ENCODE results near the gene ASIP. TPM values are rescaled to one million over a fixed set of nuclear protein-coding genes. Genes with fewer than 3 reads are reported as not detected.
"Not testable (repeated sequence)": the region's sequence is repeated elsewhere in the genome, so short reads cannot be mapped to it uniquely, and the experiment has no call there.

Gene ASIP
- total RNA-seq, 1 experiment from 2014 or later, result not detected

DNA sequence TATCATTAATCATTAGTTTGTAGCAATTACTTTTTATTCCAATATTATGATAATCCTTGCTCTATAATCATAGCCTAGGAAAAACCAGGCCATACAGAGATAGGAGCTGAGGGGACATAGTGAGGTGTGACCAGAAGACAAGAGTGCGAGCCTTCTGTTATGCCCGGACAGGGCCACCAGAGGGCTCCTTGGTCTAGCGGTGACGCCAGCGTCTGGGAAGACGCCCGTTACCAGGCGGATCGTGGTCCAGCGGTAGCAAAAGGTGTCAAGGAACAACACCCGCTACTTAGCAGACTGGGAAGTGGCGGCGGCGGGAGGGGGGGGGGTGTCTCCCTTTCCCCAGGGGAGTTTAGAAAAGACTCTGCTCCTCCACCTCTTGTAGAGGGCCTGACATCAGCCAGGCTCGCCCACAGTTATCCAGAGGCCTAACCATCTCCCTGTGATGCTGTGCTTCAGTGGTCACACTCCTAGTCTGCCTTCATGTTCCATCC, 57.1 kb downstream of the ASIP start:
- H3K4me1 ChIP-seq (ENCODE audit: insufficient read depth, low read length); H2AFZ ChIP-seq (ENCODE audit: low read length); H3K4me2 ChIP-seq (ENCODE audit: insufficient read depth, insufficient read length, low read length); H3K9me3 Mint-ChIP-seq; H3T11ph ChIP-seq (ENCODE audit: low read length); H3K79me1 ChIP-seq (ENCODE audit: insufficient read depth, low read depth, low read length, poor library complexity, severe bottlenecking); H4K20me1 ChIP-seq (ENCODE audit: control insufficient read depth, insufficient read depth, insufficient read length); H3K4ac ChIP-seq (ENCODE audit: low read depth, low read length); H3K4me1 Mint-ChIP-seq; H2BK120ac ChIP-seq (ENCODE audit: low read depth, low read length, poor library complexity, severe bottlenecking); H2AK5ac ChIP-seq (ENCODE audit: insufficient read length, low read length); H2BK15ac ChIP-seq (ENCODE audit: low read depth, low read length); H3K4me3 Mint-ChIP-seq; H2BK20ac ChIP-seq (ENCODE audit: low read depth, low read length, poor library complexity, severe bottlenecking); H4K5ac ChIP-seq (ENCODE audit: insufficient read length, low read depth, low read length); H3K23ac ChIP-seq (ENCODE audit: insufficient read length, low read depth, low read length); H3K27ac ChIP-seq (ENCODE audit: insufficient read length, low read depth, low read length); H2BK12ac ChIP-seq (ENCODE audit: insufficient read length, low read depth, low read length); H3K56ac ChIP-seq (ENCODE audit: insufficient read length, low read depth, low read length); H3K9ac ChIP-seq (ENCODE audit: extremely low read depth, insufficient read length, low read length); H3K27me3 Mint-ChIP-seq (ENCODE audit: low read depth); H4K91ac ChIP-seq (ENCODE audit: insufficient read length, low read depth, low read length); H3K23me2 ChIP-seq (ENCODE audit: insufficient read length, low read depth, low read length, poor library complexity, severe bottlenecking); H2BK5ac ChIP-seq (ENCODE audit: insufficient read length, low read length); DNase-seq; H3K18ac ChIP-seq (ENCODE audit: insufficient read length, low read depth, low read length); H4K8ac ChIP-seq (replicated peaks; ENCODE audit: insufficient read length, low read depth, low read length); H3K27ac Mint-ChIP-seq; H3K27me3 ChIP-seq (ENCODE audit: insufficient read depth, low read length); H3K14ac ChIP-seq (ENCODE audit: insufficient read depth, low read length); H3K9me3 ChIP-seq (ENCODE audit: control insufficient read depth, low read depth, low read length): not testable (repeated sequence)
- WGBS (ENCODE audit: extremely low coverage, insufficient read length, low lambda C conversion rate), result no CpG with 5 or more reads among the region's 15 CpGs
- H3K36me3 Mint-ChIP-seq (ENCODE audit: insufficient read depth in 1 of 3, low read depth in 3 of 3), result peaks cover 34 to 50% (median 42%) of the 10 kb centered on the region in 3 experiments
- peaks cover 38% of the 10 kb centered on the region; the same call in 1 of the 2 replicates for H3K79me2 ChIP-seq (ENCODE audit: insufficient read depth, low read length)
- TF ChIP-seq, protein P1, sequence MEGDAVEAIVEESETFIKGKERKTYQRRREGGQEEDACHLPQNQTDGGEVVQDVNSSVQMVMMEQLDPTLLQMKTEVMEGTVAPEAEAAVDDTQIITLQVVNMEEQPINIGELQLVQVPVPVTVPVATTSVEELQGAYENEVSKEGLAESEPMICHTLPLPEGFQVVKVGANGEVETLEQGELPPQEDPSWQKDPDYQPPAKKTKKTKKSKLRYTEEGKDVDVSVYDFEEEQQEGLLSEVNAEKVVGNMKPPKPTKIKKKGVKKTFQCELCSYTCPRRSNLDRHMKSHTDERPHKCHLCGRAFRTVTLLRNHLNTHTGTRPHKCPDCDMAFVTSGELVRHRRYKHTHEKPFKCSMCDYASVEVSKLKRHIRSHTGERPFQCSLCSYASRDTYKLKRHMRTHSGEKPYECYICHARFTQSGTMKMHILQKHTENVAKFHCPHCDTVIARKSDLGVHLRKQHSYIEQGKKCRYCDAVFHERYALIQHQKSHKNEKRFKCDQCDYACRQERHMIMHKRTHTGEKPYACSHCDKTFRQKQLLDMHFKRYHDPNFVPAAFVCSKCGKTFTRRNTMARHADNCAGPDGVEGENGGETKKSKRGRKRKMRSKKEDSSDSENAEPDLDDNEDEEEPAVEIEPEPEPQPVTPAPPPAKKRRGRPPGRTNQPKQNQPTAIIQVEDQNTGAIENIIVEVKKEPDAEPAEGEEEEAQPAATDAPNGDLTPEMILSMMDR (conservative IDR thresholded peaks at IDR 0.05), result peak; percentile 62

Measured in H9 (cell line).